OCI-LY3 (cell line): ENCODE results near the gene NT5DC1.

Source experiments
- H2AFZ ChIP-seq: fragments of 200-600, 300-600 bp; shearing (Covaris generic); 2 replicates; pipeline ENCODE4 v1.6.0; 2014; ENCODE audit warnings: antibody characterized with exemption, low read depth, low read length
- H3K27ac ChIP-seq: fragments of 200-600, 300-600 bp; sonication (generic); 2 replicates; pipeline ENCODE4 v1.5.1; 2014; ENCODE audit warnings: mild to moderate bottlenecking, low read length, moderate library complexity, mixed read lengths
- H3K27me3 ChIP-seq: fragments of 200-600, 300-600 bp; sonication (generic); 2 replicates; pipeline ENCODE4 v1.6.1; 2014; ENCODE audit warnings: low read depth, low read length, mixed read lengths
- H3K36me3 ChIP-seq: fragments of 200-600, 300-600 bp; sonication (generic); replicated peaks from 2 replicates; pipeline ENCODE3; 2014; ENCODE audit warnings: low read depth, low read length, mixed read lengths
- H3K4me1 ChIP-seq: fragments of 300-600, 200-600 bp; sonication (generic); 2 replicates; pipeline ENCODE4 v1.6.1; 2014; ENCODE audit warnings: low read length, mixed read lengths
- H3K4me2 ChIP-seq: fragments of 200-600, 300-600 bp; sonication (generic); 2 replicates; pipeline ENCODE4 v1.6.1; 2014; ENCODE audit warnings: low read length, mixed read lengths
- H3K4me3 ChIP-seq: fragments of 300-600, 200-600 bp; sonication (generic); 2 replicates; pipeline ENCODE4 v1.5.1; 2014; ENCODE audit warnings: antibody characterized with exemption, mild to moderate bottlenecking, low read length, moderate library complexity
- H3K79me2 ChIP-seq: fragments of 300-600, 200-600 bp; shearing (Covaris generic); 2 replicates; pipeline ENCODE4 v1.6.1; 2014; ENCODE audit warnings: mild to moderate bottlenecking, low read length, mixed read lengths
- H3K9ac ChIP-seq: fragments of 300-600, 200-600 bp; shearing (Covaris generic); 2 replicates; pipeline ENCODE4 v1.6.0; 2014; ENCODE audit warnings: mild to moderate bottlenecking, low read length, moderate library complexity
- H3K9me3 ChIP-seq: fragments of 200-600, 300-600 bp; shearing (Covaris generic); 2 replicates; pipeline ENCODE4 v1.6.1; 2014; ENCODE audit warnings: low read length, mixed read lengths; ENCODE audit not compliant: insufficient read depth
- H4K20me1 ChIP-seq: fragments of 200-600, 300-600 bp; sonication (generic); 2 replicates; pipeline ENCODE4 v1.6.1; 2016; ENCODE audit warnings: low read length, mixed read lengths; ENCODE audit not compliant: insufficient read depth
- EZH2phosphoT487 ChIP-seq: fragments of 200-600 bp; shearing (Covaris generic); IDR thresholded peaks from 2 replicates; pipeline ENCODE4 v1.6.1; 2018; ENCODE audit warnings: antibody characterized with exemption, mixed run types, low read depth
- TF ChIP-seq, protein P1 (sequence below): fragments of 200-600, 300-600 bp; sonication (generic); IDR thresholded peaks from 2 replicates; pipeline ENCODE4 v1.5.1; 2014; ENCODE audit warnings: antibody characterized with exemption, low read length, low read depth

Gene NT5DC1

DNA sequence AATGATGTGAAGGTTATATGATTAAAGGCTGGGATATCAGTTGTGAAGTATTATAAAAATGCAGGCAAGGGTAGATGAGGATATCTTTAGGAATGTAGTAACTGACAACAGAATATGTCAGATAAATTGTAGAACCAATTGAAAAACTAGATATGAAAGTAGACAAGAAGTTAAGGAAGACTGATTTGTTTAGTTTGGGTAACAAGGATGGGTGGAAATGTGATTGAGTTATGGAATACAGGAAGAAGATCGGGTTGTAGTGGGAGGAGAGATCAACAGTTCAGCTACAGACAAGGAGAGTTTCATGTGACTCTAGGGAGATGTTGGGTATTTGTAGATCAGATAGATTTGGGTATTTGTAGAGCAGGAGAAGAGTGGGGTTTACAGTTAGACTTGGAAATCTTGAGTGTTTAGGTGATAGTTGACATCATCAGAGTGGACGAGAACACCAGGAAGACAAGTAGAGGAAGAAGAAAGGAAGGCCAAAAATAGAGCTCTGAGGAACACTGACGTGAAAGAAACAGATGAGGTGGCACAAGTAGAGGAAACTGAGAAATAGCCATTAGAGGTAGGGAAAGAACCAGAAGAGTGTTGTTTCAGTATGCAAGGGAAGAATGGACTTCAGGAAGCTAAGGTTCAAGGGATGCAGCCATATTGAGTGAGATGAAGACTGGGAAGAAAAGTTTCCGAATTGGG, 191.2 kb downstream of the NT5DC1 start:
- no peak for TF ChIP-seq EZH2phosphoT487
- TF ChIP-seq, protein P1, sequence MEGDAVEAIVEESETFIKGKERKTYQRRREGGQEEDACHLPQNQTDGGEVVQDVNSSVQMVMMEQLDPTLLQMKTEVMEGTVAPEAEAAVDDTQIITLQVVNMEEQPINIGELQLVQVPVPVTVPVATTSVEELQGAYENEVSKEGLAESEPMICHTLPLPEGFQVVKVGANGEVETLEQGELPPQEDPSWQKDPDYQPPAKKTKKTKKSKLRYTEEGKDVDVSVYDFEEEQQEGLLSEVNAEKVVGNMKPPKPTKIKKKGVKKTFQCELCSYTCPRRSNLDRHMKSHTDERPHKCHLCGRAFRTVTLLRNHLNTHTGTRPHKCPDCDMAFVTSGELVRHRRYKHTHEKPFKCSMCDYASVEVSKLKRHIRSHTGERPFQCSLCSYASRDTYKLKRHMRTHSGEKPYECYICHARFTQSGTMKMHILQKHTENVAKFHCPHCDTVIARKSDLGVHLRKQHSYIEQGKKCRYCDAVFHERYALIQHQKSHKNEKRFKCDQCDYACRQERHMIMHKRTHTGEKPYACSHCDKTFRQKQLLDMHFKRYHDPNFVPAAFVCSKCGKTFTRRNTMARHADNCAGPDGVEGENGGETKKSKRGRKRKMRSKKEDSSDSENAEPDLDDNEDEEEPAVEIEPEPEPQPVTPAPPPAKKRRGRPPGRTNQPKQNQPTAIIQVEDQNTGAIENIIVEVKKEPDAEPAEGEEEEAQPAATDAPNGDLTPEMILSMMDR = no peak
- H2AFZ ChIP-seq = peak overlapping the region; percentile 43; the same call in 1 of the 2 replicates
- peaks cover 39% of the 10 kb centered on the region for H3K4me1 ChIP-seq
- H3K9me3 ChIP-seq = no peaks in the 10 kb centered on the region
- no peak overlapping the region for H3K27ac ChIP-seq
- no peaks in the 10 kb centered on the region for H3K27me3 ChIP-seq
- no peak overlapping the region; the same call in 1 of the 2 replicates for H3K4me2 ChIP-seq
- H3K9ac ChIP-seq = no peak overlapping the region
- no peak overlapping the region for H3K4me3 ChIP-seq
- H4K20me1 ChIP-seq = no peaks in the 10 kb centered on the region
- no peaks in the 10 kb centered on the region for H3K36me3 ChIP-seq
- no peaks in the 10 kb centered on the region for H3K79me2 ChIP-seq

DNA sequence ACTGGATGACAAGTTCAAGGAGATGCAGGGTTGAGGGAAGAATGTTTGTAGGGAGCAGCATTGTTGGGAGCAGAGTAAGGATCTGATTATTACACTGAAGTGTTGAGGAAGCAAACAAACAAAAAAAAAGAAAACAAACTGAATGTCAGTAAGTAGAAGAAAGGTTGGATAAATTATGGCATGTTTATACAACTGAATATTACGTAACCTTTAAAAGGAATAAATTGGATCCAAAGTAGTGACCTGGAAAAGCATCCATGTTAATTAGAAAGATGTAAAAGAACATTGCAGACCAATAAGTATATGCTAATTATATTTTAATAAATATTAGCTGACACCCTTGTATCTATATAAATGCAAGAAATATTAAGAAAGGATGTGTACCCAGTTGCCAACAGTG, 191.9 kb downstream of the NT5DC1 start:
- H3K4me2 ChIP-seq = no peak overlapping the region
- TF ChIP-seq EZH2phosphoT487 = no peak
- TF ChIP-seq, protein P1 = no peak
- no peaks in the 10 kb centered on the region for H4K20me1 ChIP-seq
- no peaks in the 10 kb centered on the region for H3K36me3 ChIP-seq
- no peak overlapping the region for H3K4me3 ChIP-seq
- no peak overlapping the region for H2AFZ ChIP-seq
- H3K9me3 ChIP-seq = no peaks in the 10 kb centered on the region
- H3K79me2 ChIP-seq = no peaks in the 10 kb centered on the region
- no peaks in the 10 kb centered on the region for H3K27me3 ChIP-seq
- H3K4me1 ChIP-seq = peaks cover 39% of the 10 kb centered on the region
- H3K27ac ChIP-seq = no peak overlapping the region
- H3K9ac ChIP-seq = no peak overlapping the region

DNA sequence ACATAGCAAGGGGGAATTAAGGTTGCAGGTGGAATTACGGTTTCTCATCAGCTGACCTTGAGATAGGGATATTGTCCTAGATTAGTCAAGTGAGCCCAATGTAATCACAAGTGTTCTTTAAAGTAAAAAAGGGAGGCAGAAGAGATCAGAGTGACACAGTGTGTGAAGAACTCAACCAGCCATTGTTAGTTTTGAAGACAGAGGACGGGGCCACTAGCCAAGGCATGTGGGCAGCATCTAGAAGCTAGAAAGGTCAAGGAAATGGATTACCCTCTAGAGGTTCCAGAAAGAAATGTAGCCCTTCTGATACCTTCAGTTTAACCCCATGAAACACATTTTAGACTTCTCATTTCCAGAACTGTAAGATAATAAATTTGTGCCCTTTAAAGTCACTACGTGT, 197.6 kb downstream of the NT5DC1 start:
- Histone ChIP-seq H3K9me3 (peaks cover 12% of the 10 kb centered on the region; the same call in 1 of the 2 replicates), H3K4me3 (no peak overlapping the region), H3K4me2 (no peak overlapping the region), H3K9ac (no peak overlapping the region), H2AFZ (no peak overlapping the region), H3K27me3 (no peaks in the 10 kb centered on the region), H3K79me2 (no peaks in the 10 kb centered on the region), H3K4me1 (peaks cover 43% of the 10 kb centered on the region), H3K36me3 (peaks cover 10% of the 10 kb centered on the region), H4K20me1 (no peaks in the 10 kb centered on the region), H3K27ac (no peak overlapping the region)
- no peak for TF ChIP-seq EZH2phosphoT487
- TF ChIP-seq, protein P1 = no peak

DNA sequence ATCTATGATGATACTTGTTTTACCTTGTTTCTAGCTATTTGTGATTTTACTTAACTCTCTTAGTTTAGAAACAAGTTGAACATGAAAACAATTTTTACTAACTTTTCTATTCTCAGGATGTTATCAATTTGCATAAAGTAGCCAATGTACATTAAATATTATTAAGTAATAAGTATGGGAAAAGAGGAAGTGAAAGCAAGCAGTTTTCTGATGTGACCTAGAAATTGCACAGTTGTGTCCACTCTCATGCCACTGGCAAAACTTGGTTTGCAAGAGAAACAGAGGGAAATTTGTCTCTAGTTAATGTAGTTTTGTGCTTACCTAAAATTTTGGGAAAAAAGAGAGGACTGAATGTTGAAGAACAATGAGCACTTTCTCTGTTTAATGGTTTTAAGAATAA, 198.3 kb downstream of the NT5DC1 start:
- Histone ChIP-seq H3K4me3 (no peak overlapping the region), H3K27me3 (no peaks in the 10 kb centered on the region), H3K27ac (no peak overlapping the region), H3K79me2 (no peaks in the 10 kb centered on the region), H3K9ac (no peak overlapping the region), H4K20me1 (no peaks in the 10 kb centered on the region), H3K4me1 (peaks cover 50% of the 10 kb centered on the region), H3K36me3 (peaks cover 10% of the 10 kb centered on the region), H3K4me2 (no peak overlapping the region), H2AFZ (no peak overlapping the region), H3K9me3 (peaks cover 12% of the 10 kb centered on the region; the same call in 1 of the 2 replicates)
- TF ChIP-seq EZH2phosphoT487 = no peak
- TF ChIP-seq, protein P1 = no peak
